ENCODE data around the gene OR1A2. TPM values are rescaled to one million over a fixed set of nuclear protein-coding genes. Genes with fewer than 3 reads are reported as not detected.

OR1A2 gene
- total and polyA plus RNA-seq, 2 of the 4 experiments (the other 2 are of a cell fraction): not detected

- TF ChIP-seq FOS (IDR thresholded peaks at IDR 0.05; ENCODE audit: low read depth, low read length): no peak
- no peak for TF ChIP-seq NFE2L2 (IDR thresholded peaks at IDR 0.05; ENCODE audit: low read depth, low read length)
- TF ChIP-seq CTCF (conservative IDR thresholded peaks at IDR 0.05; ENCODE audit: low read depth, low read length): no peak
- no peak for TF ChIP-seq BHLHE40 (IDR thresholded peaks at IDR 0.05; ENCODE audit: low read depth, low read length)
- TF ChIP-seq MAFK (IDR thresholded peaks at IDR 0.05; ENCODE audit: low read depth, low read length): no peak
- no peak for TF ChIP-seq POLR2A (IDR thresholded peaks at IDR 0.05; ENCODE audit: low read depth, low read length)
- TF ChIP-seq MXI1 (IDR thresholded peaks at IDR 0.05; ENCODE audit: borderline replicate concordance, low read depth, low read length): no peak
- TF ChIP-seq RCOR1 (IDR thresholded peaks at IDR 0.05; ENCODE audit: insufficient replicate concordance, low read length): no peak
- TF ChIP-seq MAZ (IDR thresholded peaks at IDR 0.05; ENCODE audit: borderline replicate concordance, low read depth, low read length): no peak
- no peak for TF ChIP-seq RFX5 (IDR thresholded peaks at IDR 0.05; ENCODE audit: low read depth, low read length)
- no peak for TF ChIP-seq RAD21 (IDR thresholded peaks at IDR 0.05; ENCODE audit: low read length)
- no peak for TF ChIP-seq USF2 (IDR thresholded peaks at IDR 0.05; ENCODE audit: low read depth, low read length)
- no peak for TF ChIP-seq CEBPB (IDR thresholded peaks at IDR 0.05; ENCODE audit: low read depth, low read length)
- Histone ChIP-seq H3K9me3 (ENCODE audit: control insufficient read depth, insufficient read depth, low read length) (peaks cover 11% of the 10 kb centered on the region; the same call in 1 of the 2 replicates), H3K4me1 (ENCODE audit: control insufficient read depth, insufficient read depth, low read length) (no peaks in the 10 kb centered on the region), H3K9ac (ENCODE audit: low read depth, low read length) (no peak overlapping the region), H2BK120ac (ENCODE audit: low read depth, low read length) (no peak overlapping the region), H4K5ac (ENCODE audit: low read depth, low read length) (no peak overlapping the region), H3K4me2 (ENCODE audit: low read depth, low read length) (no peak overlapping the region), H2BK5ac (ENCODE audit: low read depth, low read length, poor library complexity, severe bottlenecking) (no peak overlapping the region), H3K27ac (ENCODE audit: insufficient read depth, low read length) (no peak overlapping the region), H4K91ac (ENCODE audit: insufficient read depth, low read depth, low read length) (no peak overlapping the region), H3K56ac (ENCODE audit: extremely low read depth, insufficient read depth, low read length) (no peak overlapping the region), H2AK5ac (ENCODE audit: low read depth, low read length) (no peak overlapping the region), H4K8ac (ENCODE audit: low read depth in 2 of 2, low read length in 2 of 2) (no peak overlapping the region), H3K4me3 (ENCODE audit: insufficient read depth, low read depth, low read length) (no peak overlapping the region), H3K27me3 (ENCODE audit: control insufficient read depth, insufficient read depth, low read length) (no peaks in the 10 kb centered on the region), H3K23ac (ENCODE audit: low read depth, low read length) (no peak overlapping the region), H3K9me1 (ENCODE audit: insufficient read depth, low read length) (no peaks in the 10 kb centered on the region), H3K18ac (ENCODE audit: low read depth, low read length) (no peak overlapping the region), H2BK20ac (ENCODE audit: low read depth, low read length) (no peak overlapping the region), H4K20me1 (ENCODE audit: insufficient read depth, low read length) (no peaks in the 10 kb centered on the region), H3K36me3 (ENCODE audit: control insufficient read depth, insufficient read depth, low read length) (no peaks in the 10 kb centered on the region), H3K14ac (replicated peaks; ENCODE audit: low read depth, low read length) (no peak overlapping the region), H3K4ac (ENCODE audit: low read depth, low read length) (no peak overlapping the region), H2AK9ac (replicated peaks; ENCODE audit: low read depth, low read length, poor library complexity) (no peak overlapping the region), H2AFZ (replicated peaks; ENCODE audit: low read length, poor library complexity) (no peak overlapping the region), H2BK15ac (ENCODE audit: low read depth, low read length) (no peak overlapping the region), H3K79me1 (ENCODE audit: low read depth in 1 of 2, low read length in 2 of 2) (no peaks in the 10 kb centered on the region)
- ChIA-PET POLR2A (ENCODE audit: unreplicated experiment) (no interaction called here), CTCF (no interaction called here)
- no TSS peak for BruUV-seq (replicated peaks)
- DNase-seq (no peak), ATAC-seq (ENCODE audit: low read depth) (no peak)
- in situ Hi-C loops (cut with MboI; ENCODE audit: low sequenced_read_pairs) (no loop called here), dilution Hi-C loops (cut with HindIII; ENCODE audit: low sequenced_read_pairs, unreplicated experiment) (no loop called here), intact Hi-C loops (cut with micrococcal nuclease) (no loop called here)
- no CpG with 5 or more reads among the region's 3 CpGs for WGBS, 2 experiments (ENCODE audit: extremely low coverage in 2 of 2, insufficient read length in 1 of 2)
Measured at GRCh38 chr17:3213001-3213400, 15.7 kb downstream of the OR1A2 start.

Measured in IMR-90 (cell line).